HCT116 (cell line): ENCODE results near the gene GIMAP8. TPM values are rescaled to one million over a fixed set of nuclear protein-coding genes. Genes with fewer than 3 reads are reported as not detected.

Experiments
- ATAC-seq: fragments of 200-7000 bp; cut with Tn5 transposase; 2 replicates; pipeline ENCODE4 v1.9.1; 2020; ENCODE audit warnings: mild to moderate bottlenecking, moderate library complexity
- BruUV-seq: library from RNA; stranded (reverse); fragments of 400-500 nt; replicated peaks from 2 replicates; lab custom pipeline; 2021; lab: Mats Ljungman, UMichigan
- CTCF ChIA-PET: fragments of 300-600 bp; sonication (Branson Sonifier 250); formaldehyde crosslinking; loops from one replicate; lab custom pipeline; 2021; ENCODE audit warnings: antibody characterized with exemption; lab: Charles Lee
- POLR2A ChIA-PET: fragments of 300-600, 350-600 bp; sonication (Branson Sonifier 250); formaldehyde crosslinking; loops from one replicate; lab custom pipeline; 2021; ENCODE audit warnings: antibody characterized with exemption; lab: Charles Lee
- RAD21 ChIA-PET, 2 experiments: fragments of 300-600 bp; sonication (Branson Sonifier 250); formaldehyde crosslinking; loops; one replicate each; lab custom pipeline; 2023; ENCODE audit warnings: low total read pairs in 2 of 2; ENCODE audit not compliant: uncharacterized antibody in 2 of 2, unreplicated experiment in 2 of 2, low non-redundant PET in 1 of 2; lab: Charles Lee
- DNase-seq: peaks from one replicate; pipeline ENCODE4 v3.0.0-alpha.2; 2010; ENCODE audit warnings: low read depth, low spot score
- H2AFZ ChIP-seq: fragments of 200-600 bp; shearing (Covaris generic), sonication (generic); 2 replicates; pipeline ENCODE4 v1.6.1; 2017; ENCODE audit warnings: low read depth, mixed run types, mixed read lengths, antibody characterized with exemption, low read length; ENCODE audit not compliant: poor library complexity, severe bottlenecking
- H3K27ac ChIP-seq: 2 replicates; pipeline ENCODE4 v1.5.1; 2012; ENCODE audit warnings: low read depth, low read length
- H3K27me3 ChIP-seq: fragments of 200-600 bp; sonication (generic); 2 replicates; pipeline ENCODE4 v1.6.1; 2016; ENCODE audit warnings: mixed run types, low read length, mixed read lengths; ENCODE audit not compliant: insufficient read depth
- H3K36me3 ChIP-seq, 2 experiments: fragments of 200-500 bp in 1 of 2; fragments of 200-600 bp in 1 of 2; sonication (Bioruptor generic) in 1 of 2; sonication (generic) in 1 of 2; 2 replicates each; pipeline versions ENCODE4 v1.5.1 to v1.6.1; 2014 to 2016; ENCODE audit warnings: low read length in 2 of 2, inconsistent platforms in 1 of 2, mixed read lengths in 1 of 2, mixed run types in 1 of 2; ENCODE audit not compliant: insufficient read depth in 2 of 2, control insufficient read depth in 1 of 2
- H3K4me1 ChIP-seq, 2 experiments: fragments of 200-600 bp in 1 of 2; sonication (generic) in 1 of 2; 2 replicates each; pipeline versions ENCODE4 v1.5.1 to v1.6.1; 2012 to 2017; ENCODE audit warnings: low read length in 2 of 2, inconsistent platforms in 1 of 2, mild to moderate bottlenecking in 1 of 2, mixed read lengths in 1 of 2, mixed run types in 1 of 2, moderate library complexity in 1 of 2; ENCODE audit not compliant: insufficient read depth in 2 of 2, control insufficient read depth in 1 of 2
- H3K4me2 ChIP-seq: fragments of 200-600 bp; sonication (generic); 2 replicates; pipeline ENCODE4 v1.6.1; 2017; ENCODE audit warnings: mixed run types, low read length, mixed read lengths
- H3K4me3 ChIP-seq, 2 experiments: fragments of 200-600 bp in 1 of 2; sonication (generic) in 1 of 2; replicated peaks in 1 of 2; 2 replicates each; pipeline ENCODE4 v1.5.1; 2011 to 2016; ENCODE audit warnings: low read length in 2 of 2, control low read depth in 1 of 2, low read depth in 1 of 2, mild to moderate bottlenecking in 1 of 2, mixed read lengths in 1 of 2, mixed run types in 1 of 2
- H3K79me2 ChIP-seq: fragments of 200-600 bp; sonication (generic); 2 replicates; pipeline ENCODE4 v1.6.1; 2017; ENCODE audit warnings: mild to moderate bottlenecking, mixed run types, low read length, moderate library complexity, mixed read lengths; ENCODE audit not compliant: insufficient read depth
- H3K9ac ChIP-seq: fragments of 200-600 bp; sonication (generic); 2 replicates; pipeline ENCODE4 v1.6.1; 2016; ENCODE audit warnings: low read length, mixed read lengths
- H3K9me2 ChIP-seq: fragments of 200-600 bp; sonication (generic), shearing (Covaris generic); 2 replicates; pipeline ENCODE4 v1.6.1; 2017; ENCODE audit warnings: mixed run types, mild to moderate bottlenecking, moderate library complexity; ENCODE audit not compliant: insufficient read depth
- H3K9me3 ChIP-seq, 2 experiments: fragments of 200-500 bp in 1 of 2; fragments of 200-600 bp in 1 of 2; sonication (Bioruptor generic) in 1 of 2; sonication (generic) in 1 of 2; 2 replicates each; pipeline ENCODE4 v1.6.1; 2014 to 2017; ENCODE audit warnings: low read length in 2 of 2, mixed read lengths in 2 of 2, inconsistent platforms in 1 of 2, low read depth in 1 of 2, mild to moderate bottlenecking in 1 of 2, mixed run types in 1 of 2, moderate library complexity in 1 of 2; ENCODE audit not compliant: control insufficient read depth in 1 of 2, insufficient read depth in 1 of 2
- H4K20me1 ChIP-seq: fragments of 200-600 bp; sonication (generic), shearing (Covaris generic); 2 replicates; pipeline ENCODE4 v1.6.1; 2017; ENCODE audit warnings: mixed run types, mild to moderate bottlenecking, moderate library complexity; ENCODE audit not compliant: insufficient read depth
- CBX3 ChIP-seq: IDR thresholded peaks from 2 replicates; pipeline ENCODE4 v1.6.1; 2012; ENCODE audit warnings: low read depth
- CEBPB ChIP-seq: IDR thresholded peaks from 2 replicates; pipeline ENCODE4 v1.6.1; 2012; ENCODE audit warnings: low read depth
- ELF1 ChIP-seq: IDR thresholded peaks from 2 replicates; pipeline ENCODE4 v1.6.1; 2012; ENCODE audit warnings: low read depth, borderline replicate concordance
- EZH2 ChIP-seq: fragments of 200-600 bp; sonication (generic); IDR thresholded peaks from 2 replicates; pipeline ENCODE4 v1.6.1; 2017; ENCODE audit warnings: antibody characterized with exemption, mixed run types
- JUND ChIP-seq: IDR thresholded peaks from 2 replicates; pipeline ENCODE4 v1.6.1; 2012
- POLR2A ChIP-seq: IDR thresholded peaks from 2 replicates; pipeline ENCODE4 v1.7.0; 2011; ENCODE audit warnings: borderline replicate concordance; ENCODE audit not compliant: insufficient read depth, insufficient read length; ENCODE audit errors: extremely low read depth
- POLR2AphosphoS5 ChIP-seq: IDR thresholded peaks from 2 replicates; pipeline ENCODE4 v1.6.1; 2011; ENCODE audit warnings: mild to moderate bottlenecking, low read depth, low read length, moderate library complexity
- RAD21 ChIP-seq: IDR thresholded peaks from 2 replicates; pipeline ENCODE4 v1.6.1; 2012; ENCODE audit warnings: low read depth, mild to moderate bottlenecking
- SIN3A ChIP-seq: IDR thresholded peaks from 2 replicates; pipeline ENCODE4 v1.6.1; 2012; ENCODE audit warnings: low read depth
- SP1 ChIP-seq: IDR thresholded peaks from 2 replicates; pipeline ENCODE4 v1.6.1; 2012; ENCODE audit warnings: low read depth
- SRF ChIP-seq: IDR thresholded peaks from 2 replicates; pipeline ENCODE4 v1.6.1; 2012; ENCODE audit warnings: low read depth
- TCF7L2 ChIP-seq: IDR thresholded peaks from 2 replicates; pipeline ENCODE4 v1.7.0; 2011; ENCODE audit warnings: borderline replicate concordance, inconsistent platforms; ENCODE audit not compliant: insufficient read depth, insufficient read length; ENCODE audit errors: extremely low read depth
- YY1 ChIP-seq: IDR thresholded peaks from 2 replicates; pipeline ENCODE4 v1.6.1; 2011; ENCODE audit warnings: low read length, low read depth, moderate library complexity, mild to moderate bottlenecking; ENCODE audit not compliant: insufficient replicate concordance; ENCODE audit errors: extremely low read depth
- ZFX ChIP-seq: fragments of 450-650 bp; IDR thresholded peaks from 2 replicates; pipeline ENCODE4 v1.6.1; 2017
- ZNF274 ChIP-seq: fragments of 200-500 bp; sonication (Bioruptor generic); IDR thresholded peaks from 2 replicates; pipeline ENCODE4 v1.6.1; 2014; ENCODE audit warnings: mild to moderate bottlenecking, low read depth, low read length, inconsistent platforms
- intact Hi-C: fragments of 100-400 bp; cut with micrococcal nuclease; formaldehyde crosslinking; loops from 2 replicates; pipeline ENCODE4 v1.10.0; 2022
- total RNA-seq: library from RNA; stranded (reverse); gene quantifications from one replicate; pipeline ENCODE4 v1.2.1, GENCODE V29; 2021; ENCODE audit not compliant: unreplicated experiment
- TF ChIP-seq, protein P1 (sequence below): IDR thresholded peaks from 2 replicates; pipeline ENCODE4 v1.6.1; 2012
- TF ChIP-seq, protein P2 (sequence below): IDR thresholded peaks from 2 replicates; pipeline ENCODE4 v1.6.1; 2012; ENCODE audit warnings: low read depth
- TF ChIP-seq, protein P3 (sequence below), 3 experiments: fragments of 200-600 bp in 1 of 3; sonication (generic) in 1 of 3; IDR thresholded peaks in 2 of 3; conservative IDR thresholded peaks in 1 of 3; 2 replicates each; pipeline ENCODE4 v1.5.1; 2012 to 2017; ENCODE audit warnings: low read depth in 2 of 3, low read length in 2 of 3, antibody characterized with exemption in 1 of 3, borderline replicate concordance in 1 of 3, control low read depth in 1 of 3, mild to moderate bottlenecking in 1 of 3, mixed read lengths in 1 of 3, mixed run types in 1 of 3, moderate library complexity in 1 of 3; ENCODE audit not compliant: insufficient read depth in 1 of 3
- TF ChIP-seq, protein P4 (sequence below): IDR thresholded peaks from 2 replicates; pipeline ENCODE4 v1.6.1; 2012
- TF ChIP-seq, protein P5 (sequence below): IDR thresholded peaks from 2 replicates; pipeline ENCODE4 v1.6.1; 2011; ENCODE audit warnings: mild to moderate bottlenecking, low read length, moderate library complexity; ENCODE audit not compliant: insufficient replicate concordance; ENCODE audit errors: extremely low read depth

Gene GIMAP8
- total RNA-seq, 1 experiment from 2014 or later = 0.15 TPM

DNA sequence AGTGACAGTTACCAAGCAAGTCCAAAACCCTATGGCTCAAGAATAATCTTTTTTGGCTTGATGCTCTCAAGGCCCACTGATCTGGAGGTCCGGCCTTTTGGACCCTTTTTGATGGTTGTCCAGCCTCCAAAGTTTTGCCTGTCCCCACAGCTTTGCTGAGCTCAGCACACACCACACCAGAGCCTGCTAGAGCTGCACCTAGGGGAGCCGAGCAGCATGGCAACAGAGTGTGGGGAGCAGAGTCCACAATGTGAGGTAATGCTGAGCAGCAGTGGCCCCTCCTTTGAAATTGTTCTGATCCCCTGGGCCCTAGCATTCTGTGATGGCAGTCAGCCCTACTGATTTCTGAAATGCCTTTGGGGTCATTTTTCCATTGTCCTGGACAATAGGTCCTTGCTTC is 73.6 kb downstream of the GIMAP8 start:
- H3K9ac ChIP-seq = no peak overlapping the region
- no peaks in the 10 kb centered on the region for H3K4me1 ChIP-seq
- intact Hi-C loops = no loop called here
- RAD21 ChIA-PET = no interaction called here
- TF ChIP-seq SRF (no peak), ZFX (no peak), CBX3 (no peak), CEBPB (no peak), YY1 (no peak), ELF1 (no peak), TCF7L2 (no peak), EZH2 (no peak), POLR2A (no peak), RAD21 (no peak), SP1 (no peak), ZNF274 (no peak), POLR2AphosphoS5 (no peak), SIN3A (no peak), JUND (no peak)
- TF ChIP-seq, protein P1, sequence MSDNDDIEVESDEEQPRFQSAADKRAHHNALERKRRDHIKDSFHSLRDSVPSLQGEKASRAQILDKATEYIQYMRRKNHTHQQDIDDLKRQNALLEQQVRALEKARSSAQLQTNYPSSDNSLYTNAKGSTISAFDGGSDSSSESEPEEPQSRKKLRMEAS = no peak
- TF ChIP-seq, protein P2, sequence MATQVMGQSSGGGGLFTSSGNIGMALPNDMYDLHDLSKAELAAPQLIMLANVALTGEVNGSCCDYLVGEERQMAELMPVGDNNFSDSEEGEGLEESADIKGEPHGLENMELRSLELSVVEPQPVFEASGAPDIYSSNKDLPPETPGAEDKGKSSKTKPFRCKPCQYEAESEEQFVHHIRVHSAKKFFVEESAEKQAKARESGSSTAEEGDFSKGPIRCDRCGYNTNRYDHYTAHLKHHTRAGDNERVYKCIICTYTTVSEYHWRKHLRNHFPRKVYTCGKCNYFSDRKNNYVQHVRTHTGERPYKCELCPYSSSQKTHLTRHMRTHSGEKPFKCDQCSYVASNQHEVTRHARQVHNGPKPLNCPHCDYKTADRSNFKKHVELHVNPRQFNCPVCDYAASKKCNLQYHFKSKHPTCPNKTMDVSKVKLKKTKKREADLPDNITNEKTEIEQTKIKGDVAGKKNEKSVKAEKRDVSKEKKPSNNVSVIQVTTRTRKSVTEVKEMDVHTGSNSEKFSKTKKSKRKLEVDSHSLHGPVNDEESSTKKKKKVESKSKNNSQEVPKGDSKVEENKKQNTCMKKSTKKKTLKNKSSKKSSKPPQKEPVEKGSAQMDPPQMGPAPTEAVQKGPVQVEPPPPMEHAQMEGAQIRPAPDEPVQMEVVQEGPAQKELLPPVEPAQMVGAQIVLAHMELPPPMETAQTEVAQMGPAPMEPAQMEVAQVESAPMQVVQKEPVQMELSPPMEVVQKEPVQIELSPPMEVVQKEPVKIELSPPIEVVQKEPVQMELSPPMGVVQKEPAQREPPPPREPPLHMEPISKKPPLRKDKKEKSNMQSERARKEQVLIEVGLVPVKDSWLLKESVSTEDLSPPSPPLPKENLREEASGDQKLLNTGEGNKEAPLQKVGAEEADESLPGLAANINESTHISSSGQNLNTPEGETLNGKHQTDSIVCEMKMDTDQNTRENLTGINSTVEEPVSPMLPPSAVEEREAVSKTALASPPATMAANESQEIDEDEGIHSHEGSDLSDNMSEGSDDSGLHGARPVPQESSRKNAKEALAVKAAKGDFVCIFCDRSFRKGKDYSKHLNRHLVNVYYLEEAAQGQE = no peak
- TF ChIP-seq, protein P3, sequence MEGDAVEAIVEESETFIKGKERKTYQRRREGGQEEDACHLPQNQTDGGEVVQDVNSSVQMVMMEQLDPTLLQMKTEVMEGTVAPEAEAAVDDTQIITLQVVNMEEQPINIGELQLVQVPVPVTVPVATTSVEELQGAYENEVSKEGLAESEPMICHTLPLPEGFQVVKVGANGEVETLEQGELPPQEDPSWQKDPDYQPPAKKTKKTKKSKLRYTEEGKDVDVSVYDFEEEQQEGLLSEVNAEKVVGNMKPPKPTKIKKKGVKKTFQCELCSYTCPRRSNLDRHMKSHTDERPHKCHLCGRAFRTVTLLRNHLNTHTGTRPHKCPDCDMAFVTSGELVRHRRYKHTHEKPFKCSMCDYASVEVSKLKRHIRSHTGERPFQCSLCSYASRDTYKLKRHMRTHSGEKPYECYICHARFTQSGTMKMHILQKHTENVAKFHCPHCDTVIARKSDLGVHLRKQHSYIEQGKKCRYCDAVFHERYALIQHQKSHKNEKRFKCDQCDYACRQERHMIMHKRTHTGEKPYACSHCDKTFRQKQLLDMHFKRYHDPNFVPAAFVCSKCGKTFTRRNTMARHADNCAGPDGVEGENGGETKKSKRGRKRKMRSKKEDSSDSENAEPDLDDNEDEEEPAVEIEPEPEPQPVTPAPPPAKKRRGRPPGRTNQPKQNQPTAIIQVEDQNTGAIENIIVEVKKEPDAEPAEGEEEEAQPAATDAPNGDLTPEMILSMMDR (IDR thresholded peaks at IDR 0.05 in 2 of 3, conservative IDR thresholded peaks at IDR 0.05 in 1 of 3; ENCODE audit: borderline replicate concordance in 1 of 3, insufficient read depth in 1 of 3, low read depth in 2 of 3, low read length in 2 of 3) = no peak
- TF ChIP-seq, protein P4, sequence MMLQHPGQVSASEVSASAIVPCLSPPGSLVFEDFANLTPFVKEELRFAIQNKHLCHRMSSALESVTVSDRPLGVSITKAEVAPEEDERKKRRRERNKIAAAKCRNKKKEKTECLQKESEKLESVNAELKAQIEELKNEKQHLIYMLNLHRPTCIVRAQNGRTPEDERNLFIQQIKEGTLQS = no peak
- TF ChIP-seq, protein P5, sequence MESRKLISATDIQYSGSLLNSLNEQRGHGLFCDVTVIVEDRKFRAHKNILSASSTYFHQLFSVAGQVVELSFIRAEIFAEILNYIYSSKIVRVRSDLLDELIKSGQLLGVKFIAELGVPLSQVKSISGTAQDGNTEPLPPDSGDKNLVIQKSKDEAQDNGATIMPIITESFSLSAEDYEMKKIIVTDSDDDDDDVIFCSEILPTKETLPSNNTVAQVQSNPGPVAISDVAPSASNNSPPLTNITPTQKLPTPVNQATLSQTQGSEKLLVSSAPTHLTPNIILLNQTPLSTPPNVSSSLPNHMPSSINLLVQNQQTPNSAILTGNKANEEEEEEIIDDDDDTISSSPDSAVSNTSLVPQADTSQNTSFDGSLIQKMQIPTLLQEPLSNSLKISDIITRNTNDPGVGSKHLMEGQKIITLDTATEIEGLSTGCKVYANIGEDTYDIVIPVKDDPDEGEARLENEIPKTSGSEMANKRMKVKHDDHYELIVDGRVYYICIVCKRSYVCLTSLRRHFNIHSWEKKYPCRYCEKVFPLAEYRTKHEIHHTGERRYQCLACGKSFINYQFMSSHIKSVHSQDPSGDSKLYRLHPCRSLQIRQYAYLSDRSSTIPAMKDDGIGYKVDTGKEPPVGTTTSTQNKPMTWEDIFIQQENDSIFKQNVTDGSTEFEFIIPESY = no peak
- H3K27ac ChIP-seq = no peak overlapping the region
- CTCF ChIA-PET = no interaction called here
- no peak overlapping the region for H3K4me2 ChIP-seq
- no peak overlapping the region for H2AFZ ChIP-seq
- H4K20me1 ChIP-seq = no peaks in the 10 kb centered on the region
- H3K36me3 ChIP-seq = no peaks in the 10 kb centered on the region
- no peak for ATAC-seq
- BruUV-seq = no TSS peak
- DNase-seq = no peak
- POLR2A ChIA-PET = no interaction called here
- no peaks in the 10 kb centered on the region for H3K79me2 ChIP-seq
- H3K9me2 ChIP-seq = no peaks in the 10 kb centered on the region
- no peaks in the 10 kb centered on the region for H3K9me3 ChIP-seq
- H3K4me3 ChIP-seq = no peak overlapping the region
- peaks cover 17% of the 10 kb centered on the region for H3K27me3 ChIP-seq
